GM18499 (cell line): ENCODE results near the gene TACC2.

Experiments
- ATAC-seq: cut with Tn5 transposase; IDR thresholded peaks from one replicate; pipeline ENCODE4 v1.9.1; 2021; ENCODE audit warnings: moderate number of reproducible peaks; ENCODE audit not compliant: insufficient read depth, unreplicated experiment

TACC2 gene

GRCh38 chr10:122113161-122113944, 124.4 kb downstream of the TACC2 start:
- no peak for ATAC-seq

- no peak for ATAC-seq
Measured at GRCh38 chr10:122113945-122114747, 125.2 kb downstream of the TACC2 start.

- no peak for ATAC-seq
Measured at GRCh38 chr10:122115874-122116273, 126.9 kb downstream of the TACC2 start.

- ATAC-seq: no peak
Measured at GRCh38 chr10:122116331-122116730, 127.4 kb downstream of the TACC2 start.

GRCh38 chr10:122117475-122117874, 128.5 kb downstream of the TACC2 start:
- ATAC-seq: no peak

- no peak for ATAC-seq
Measured at GRCh38 chr10:122120008-122120744, 131.2 kb downstream of the TACC2 start.

- no peak for ATAC-seq
Measured at GRCh38 chr10:122121059-122121458, 132.1 kb downstream of the TACC2 start.

- ATAC-seq: no peak
Measured at GRCh38 chr10:122122493-122122892, 133.5 kb downstream of the TACC2 start.

GRCh38 chr10:122123186-122123585, 134.2 kb downstream of the TACC2 start:
- no peak for ATAC-seq

GRCh38 chr10:122124342-122124741, 135.4 kb downstream of the TACC2 start:
- no peak for ATAC-seq

GRCh38 chr10:122124808-122125207, 135.8 kb downstream of the TACC2 start:
- ATAC-seq: no peak

- ATAC-seq: no peak
Measured at GRCh38 chr10:122126763-122127659, 138.0 kb downstream of the TACC2 start.

GRCh38 chr10:122127943-122128342, 139.0 kb downstream of the TACC2 start:
- no peak for ATAC-seq

GRCh38 chr10:122128357-122128756, 139.4 kb downstream of the TACC2 start:
- ATAC-seq: no peak

- no peak for ATAC-seq
Measured at GRCh38 chr10:122130474-122131110, 141.6 kb downstream of the TACC2 start.

GRCh38 chr10:122132331-122132755, 143.4 kb downstream of the TACC2 start:
- ATAC-seq: no peak

GRCh38 chr10:122132882-122133565, 144.1 kb downstream of the TACC2 start:
- no peak for ATAC-seq

- no peak for ATAC-seq
Measured at GRCh38 chr10:122135251-122136025, 146.5 kb downstream of the TACC2 start.
